Activated CD4-positive, alpha-beta T cell treated with anti-CD3 and anti-CD28 coated beads, Interleukin-2, amount 50 U/mL, for 48 hours (primary cell): ENCODE results near the gene PHLDA1.
"Not testable (repeated sequence)": the region's sequence is repeated elsewhere in the genome, so short reads cannot be mapped to it uniquely, and the experiment has no call there.

ENCODE experiments used
- DNase-seq, 2 experiments: peaks; one replicate each; pipeline ENCODE4 v3.0.0-alpha.2; 2020

PHLDA1 gene

GRCh38 chr12:75984577-75985182 lies 46.9 kb downstream of the PHLDA1 start:
- DNase-seq = no peak

- not testable (repeated sequence) for DNase-seq
These were observed 47.7 kb downstream of the PHLDA1 start for GRCh38 chr12:75983851-75984250.

- DNase-seq = no peak
These were observed 48.5 kb downstream of the PHLDA1 start for GRCh38 chr12:75982979-75983660.

- no peak for DNase-seq
These were observed 49.4 kb downstream of the PHLDA1 start for GRCh38 chr12:75982169-75982564.

GRCh38 chr12:75981247-75982168 lies 50.1 kb downstream of the PHLDA1 start:
- no peak for DNase-seq

- peak in 1 of 2 experiments; percentile 39 for DNase-seq
These were observed 52.4 kb downstream of the PHLDA1 start for GRCh38 chr12:75979181-75979580.

GRCh38 chr12:75978677-75979076 lies 52.9 kb downstream of the PHLDA1 start:
- peak in 1 of 2 experiments; percentile 28 for DNase-seq

GRCh38 chr12:75977952-75978671 lies 53.5 kb downstream of the PHLDA1 start:
- peak; percentile 65 to 76 for DNase-seq

- no peak for DNase-seq
These were observed 54.0 kb downstream of the PHLDA1 start for GRCh38 chr12:75977590-75977951.

- DNase-seq = no peak
These were observed 54.7 kb downstream of the PHLDA1 start for GRCh38 chr12:75976913-75977312.

- DNase-seq = no peak
These were observed 55.5 kb downstream of the PHLDA1 start for GRCh38 chr12:75976113-75976512.

GRCh38 chr12:75975702-75976101 lies 55.9 kb downstream of the PHLDA1 start:
- DNase-seq = no peak
